Forelimb muscle (tissue), 1 donor: ENCODE data around the gene IDUA. TPM values are rescaled to one million over a fixed set of nuclear protein-coding genes. Genes with fewer than 3 reads are reported as not detected.

ENCODE experiments used
- DNase-seq: peaks from one replicate; pipeline ENCODE4 v3.0.0-alpha.2; 2013; ENCODE audit warnings: low read depth
- polyA plus RNA-seq: library from polyadenylated mRNA; unstranded; fragments of 120-200 nt; gene quantifications from one replicate; pipeline ENCODE4 v1.2.1, GENCODE V29; 2013; ENCODE audit not compliant: insufficient read length

The IDUA gene
- polyA plus RNA-seq, 1 donor: 13.9 TPM

DNA sequence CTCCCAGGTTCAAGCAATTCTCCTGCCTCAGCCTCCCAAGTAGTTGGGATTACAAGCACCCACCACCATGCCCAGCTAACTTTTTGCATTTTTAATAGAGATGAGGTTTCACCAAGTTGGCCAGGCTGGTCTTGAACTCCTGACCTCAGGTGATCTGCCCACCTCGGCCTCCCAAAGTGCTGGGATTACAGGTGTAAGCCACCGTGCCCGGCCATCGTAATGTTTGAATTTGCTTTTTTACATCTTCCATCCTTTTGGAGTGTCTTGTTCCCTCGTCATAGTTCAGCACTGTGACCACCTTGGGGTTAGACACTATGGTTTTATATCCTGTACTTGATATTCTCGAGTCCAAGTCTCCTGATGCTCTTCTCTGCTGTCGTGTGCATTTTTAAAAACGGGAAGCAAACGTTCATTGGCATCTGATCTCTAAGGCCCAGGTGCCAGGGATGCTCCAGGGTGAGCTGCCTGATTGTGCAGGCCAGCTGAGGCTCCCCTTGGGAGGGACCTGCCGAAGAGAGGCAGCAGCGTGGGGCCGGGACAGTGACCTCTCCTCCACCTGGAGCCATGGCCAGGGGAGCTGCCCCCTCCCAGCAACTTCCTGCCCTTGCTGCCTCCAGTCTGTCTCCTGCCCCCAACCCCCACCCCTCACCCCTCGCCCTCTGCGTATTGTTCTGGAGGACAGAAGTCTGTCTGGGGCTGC lies 30.2 kb upstream of the IDUA start:
- no peak for DNase-seq

DNA sequence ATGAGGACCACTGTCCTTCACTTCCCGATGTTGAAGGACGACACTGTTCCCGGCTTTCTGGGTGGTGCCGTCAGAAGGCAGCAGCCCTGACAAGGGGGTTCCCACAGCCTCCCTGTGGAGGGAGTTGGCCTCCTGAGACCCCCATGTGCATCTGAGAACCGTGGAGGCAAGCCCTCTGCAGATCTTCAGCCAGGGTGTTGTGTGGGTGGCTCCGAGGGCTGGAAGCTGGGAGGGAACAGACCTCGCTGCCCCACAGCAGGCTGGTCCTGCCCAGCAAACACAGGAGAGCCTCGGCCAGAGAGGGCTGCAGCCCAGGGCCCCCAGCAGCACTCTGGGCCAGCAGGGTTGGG lies 29.6 kb upstream of the IDUA start:
- DNase-seq: no peak

DNA sequence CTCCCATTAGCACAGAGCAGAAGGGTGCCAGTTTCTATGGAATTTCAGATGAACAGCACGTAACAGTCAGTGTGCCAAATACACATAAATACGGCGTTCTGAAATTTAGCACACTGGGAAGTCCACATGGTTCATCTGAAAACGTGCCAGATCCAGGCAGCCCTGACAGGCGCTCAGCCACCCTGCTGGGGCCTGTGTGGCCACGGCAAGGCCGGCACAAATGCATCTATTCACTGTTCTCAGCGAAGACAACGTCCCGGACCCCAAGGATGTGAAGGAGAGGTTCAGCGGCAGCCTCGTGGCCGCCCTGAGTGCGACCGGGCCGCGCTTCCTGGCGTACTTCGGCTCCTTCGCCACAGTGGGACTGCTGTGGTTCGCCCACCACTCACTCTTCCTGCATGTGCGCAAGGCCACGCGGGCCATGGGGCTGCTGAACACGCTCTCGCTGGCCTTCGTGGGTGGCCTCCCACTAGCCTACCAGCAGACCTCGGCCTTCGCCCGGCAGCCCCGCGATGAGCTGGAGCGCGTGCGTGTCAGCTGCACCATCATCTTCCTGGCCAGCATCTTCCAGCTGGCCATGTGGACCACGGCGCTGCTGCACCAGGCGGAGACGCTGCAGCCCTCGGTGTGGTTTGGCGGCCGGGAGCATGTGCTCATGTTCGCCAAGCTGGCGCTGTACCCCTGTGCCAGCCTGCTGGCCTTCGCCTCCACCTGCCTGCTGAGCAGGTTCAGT lies 29.1 kb upstream of the IDUA start:
- no peak for DNase-seq

DNA sequence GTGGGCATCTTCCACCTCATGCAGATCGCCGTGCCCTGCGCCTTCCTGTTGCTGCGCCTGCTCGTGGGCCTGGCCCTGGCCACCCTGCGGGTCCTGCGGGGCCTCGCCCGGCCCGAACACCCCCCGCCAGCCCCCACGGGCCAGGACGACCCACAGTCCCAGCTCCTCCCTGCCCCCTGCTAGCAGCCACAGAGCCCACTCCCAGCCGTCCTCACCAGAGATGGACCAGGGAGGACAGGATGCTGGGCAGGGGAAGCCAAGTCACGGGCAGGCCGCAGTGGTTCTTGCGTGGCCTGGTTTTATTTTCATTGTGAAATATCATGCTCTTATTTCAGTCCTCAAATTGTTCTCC lies 28.6 kb upstream of the IDUA start:
- no peak for DNase-seq

DNA sequence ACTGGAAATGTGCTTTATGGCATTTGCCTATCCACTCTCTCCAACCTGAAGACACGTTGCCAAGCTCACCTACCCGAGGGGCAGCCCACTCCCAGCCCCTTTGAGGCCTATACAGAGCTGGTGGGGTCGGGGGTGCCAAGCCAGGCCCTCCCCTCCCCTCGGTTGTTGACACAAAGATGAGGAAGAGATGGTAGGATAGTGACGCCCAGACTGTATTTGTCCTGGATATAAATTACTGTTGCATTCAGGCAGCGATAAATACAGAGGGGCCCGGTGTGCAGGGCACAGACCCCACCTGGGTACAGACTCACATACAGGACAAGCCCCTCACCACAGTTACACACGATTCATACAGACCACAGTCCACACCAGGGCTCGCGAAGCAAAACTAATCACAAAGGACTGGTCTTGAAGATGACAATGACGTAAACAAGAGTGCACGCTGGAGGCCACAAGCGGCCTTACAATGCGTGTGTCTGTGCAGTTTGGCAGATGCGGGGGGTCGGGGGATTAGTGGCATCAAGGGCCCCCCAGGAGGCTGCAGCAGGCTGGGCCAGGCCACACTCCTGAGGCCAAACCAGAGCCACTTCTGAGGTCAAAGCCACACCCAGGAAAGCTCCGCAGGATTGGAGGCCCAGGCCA lies 28.0 kb upstream of the IDUA start:
- DNase-seq: no peak

DNA sequence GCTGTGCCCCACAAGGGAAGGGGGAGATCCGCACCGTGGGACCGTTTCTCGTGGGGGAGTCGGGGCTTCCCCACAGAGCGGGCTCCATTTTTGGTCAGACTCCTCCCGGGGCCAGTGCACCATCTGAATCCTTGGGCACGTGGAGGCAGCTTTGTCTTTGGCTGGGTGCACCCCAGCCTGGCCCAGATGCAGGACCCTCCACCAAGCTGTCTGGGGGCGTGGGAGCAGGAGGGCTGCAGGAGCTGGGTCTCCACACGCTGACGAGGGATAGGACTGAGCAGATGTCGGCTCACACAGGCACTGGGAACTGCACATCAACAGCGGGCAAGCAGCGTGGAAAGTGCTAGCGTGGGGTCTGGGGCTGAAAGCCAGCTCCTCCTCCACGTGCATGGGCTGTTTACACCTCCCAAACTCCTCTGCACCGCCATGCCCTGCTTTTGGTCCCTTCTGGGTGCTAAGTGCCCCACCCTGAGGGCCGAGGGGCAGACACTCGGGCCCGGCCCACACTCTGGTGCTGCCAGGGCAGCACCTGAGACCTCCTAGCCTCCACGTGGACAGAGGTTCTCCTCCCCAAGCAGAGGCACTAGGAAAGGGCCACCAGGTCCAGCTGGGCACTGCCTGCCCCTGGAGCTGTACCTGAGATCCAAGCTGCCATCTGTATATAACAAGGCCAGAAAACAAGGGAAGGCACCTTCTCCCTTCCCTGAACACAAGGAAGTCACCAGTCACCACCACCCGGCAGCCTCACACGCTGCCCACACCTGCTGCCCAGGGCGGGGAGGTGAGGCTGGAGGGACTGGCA lies 27.3 kb upstream of the IDUA start:
- no peak for DNase-seq

DNA sequence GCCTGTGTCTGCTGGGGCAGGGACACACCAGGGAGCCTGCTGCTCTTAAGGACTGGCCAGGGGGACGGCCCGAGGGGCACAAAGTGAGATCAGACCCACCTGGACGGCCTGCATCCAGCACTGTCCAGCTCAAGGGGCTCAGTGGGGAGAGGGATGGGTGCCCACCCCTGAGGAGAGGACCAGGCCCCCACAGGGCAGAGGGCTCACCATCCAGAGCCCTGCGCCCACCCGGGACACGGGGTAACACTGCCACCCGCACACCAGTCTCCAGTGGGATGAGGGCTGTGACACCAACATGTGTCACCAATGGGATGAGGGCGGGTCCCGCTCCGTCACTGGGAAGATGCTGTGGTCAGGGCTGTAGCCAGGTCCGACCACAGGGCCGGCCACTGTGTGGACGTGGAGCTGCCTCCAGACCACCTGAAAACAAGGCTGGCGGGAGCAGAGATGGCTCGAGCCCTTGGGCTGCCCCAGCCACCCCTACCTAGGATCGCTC lies 26.7 kb upstream of the IDUA start:
- DNase-seq: no peak

DNA sequence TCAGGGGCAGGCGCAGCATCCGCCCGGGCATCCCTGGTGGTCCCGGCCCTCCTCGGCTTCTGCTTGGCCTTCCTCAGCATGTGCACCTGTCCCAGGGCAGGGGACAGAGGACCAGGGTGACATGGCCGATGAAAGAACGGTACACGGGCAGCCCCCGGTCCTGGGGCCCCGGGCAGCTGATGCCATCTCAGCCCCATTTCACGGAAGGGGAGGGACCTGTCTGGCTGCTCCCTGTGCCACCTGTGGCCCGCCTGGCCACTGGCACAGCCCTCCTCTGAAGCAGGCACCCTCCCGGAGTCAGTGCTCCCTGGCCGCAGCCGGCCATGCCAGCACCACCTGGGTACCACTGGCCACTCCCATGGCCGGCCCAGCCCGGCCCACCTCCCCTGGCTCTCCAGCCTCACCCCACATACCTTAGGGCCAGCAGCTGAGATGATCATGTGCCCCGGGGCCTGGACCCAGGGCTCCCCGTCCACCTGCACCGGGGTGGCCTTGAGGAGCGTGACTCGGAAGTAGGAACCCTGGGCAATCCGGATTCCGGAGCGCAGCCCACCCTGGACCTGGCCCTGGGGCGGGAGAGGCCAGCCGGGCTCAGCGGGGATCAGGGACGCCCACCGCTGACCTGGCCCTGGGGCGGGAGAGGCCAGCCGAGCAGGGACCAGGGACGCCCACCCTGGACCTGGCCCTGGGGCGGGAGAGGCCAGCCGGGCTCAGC lies 26.1 kb upstream of the IDUA start:
- no peak for DNase-seq

DNA sequence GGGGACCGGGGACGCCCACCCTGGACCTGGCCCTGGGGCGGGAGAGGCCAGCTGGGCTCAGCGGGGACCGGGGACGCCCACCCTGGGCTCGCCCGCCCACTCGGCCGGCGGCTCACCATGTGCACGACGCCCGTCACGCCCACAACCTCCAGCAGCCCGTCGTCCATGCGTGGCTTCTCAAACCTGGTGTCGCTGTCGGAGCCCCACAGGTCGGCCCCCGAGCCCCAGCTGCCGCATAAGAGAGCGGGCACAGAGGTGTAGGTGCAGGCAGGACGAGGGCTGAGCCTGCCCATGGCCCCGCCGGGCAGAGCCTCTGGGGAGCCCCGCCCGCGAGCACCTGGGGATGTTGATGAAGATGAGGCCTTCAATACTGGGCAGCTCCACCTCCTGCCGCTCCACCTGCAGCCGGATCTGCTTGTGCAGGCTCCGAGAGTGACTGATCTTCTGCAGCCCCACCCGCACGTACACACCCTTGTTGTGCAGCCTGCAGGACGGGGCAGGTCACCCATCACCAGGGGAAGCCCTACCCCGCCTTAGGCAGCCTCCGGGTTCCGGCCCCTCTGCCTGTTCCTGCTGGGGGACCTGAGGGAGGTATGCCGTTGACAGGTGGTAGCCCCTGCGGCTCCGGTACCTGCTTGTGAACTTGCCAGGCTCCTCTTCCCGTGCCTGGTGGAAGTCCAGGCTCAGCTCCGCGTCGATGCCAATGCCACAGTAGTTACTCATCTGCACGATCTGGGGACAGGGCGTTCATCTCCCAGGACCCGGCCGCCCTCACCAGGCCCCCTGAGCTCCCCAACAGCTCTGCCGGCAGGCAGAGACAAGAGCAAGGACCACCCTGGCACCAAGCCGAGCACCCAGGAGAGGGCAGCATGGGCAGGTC lies 25.3 kb upstream of the IDUA start:
- no peak for DNase-seq

DNA sequence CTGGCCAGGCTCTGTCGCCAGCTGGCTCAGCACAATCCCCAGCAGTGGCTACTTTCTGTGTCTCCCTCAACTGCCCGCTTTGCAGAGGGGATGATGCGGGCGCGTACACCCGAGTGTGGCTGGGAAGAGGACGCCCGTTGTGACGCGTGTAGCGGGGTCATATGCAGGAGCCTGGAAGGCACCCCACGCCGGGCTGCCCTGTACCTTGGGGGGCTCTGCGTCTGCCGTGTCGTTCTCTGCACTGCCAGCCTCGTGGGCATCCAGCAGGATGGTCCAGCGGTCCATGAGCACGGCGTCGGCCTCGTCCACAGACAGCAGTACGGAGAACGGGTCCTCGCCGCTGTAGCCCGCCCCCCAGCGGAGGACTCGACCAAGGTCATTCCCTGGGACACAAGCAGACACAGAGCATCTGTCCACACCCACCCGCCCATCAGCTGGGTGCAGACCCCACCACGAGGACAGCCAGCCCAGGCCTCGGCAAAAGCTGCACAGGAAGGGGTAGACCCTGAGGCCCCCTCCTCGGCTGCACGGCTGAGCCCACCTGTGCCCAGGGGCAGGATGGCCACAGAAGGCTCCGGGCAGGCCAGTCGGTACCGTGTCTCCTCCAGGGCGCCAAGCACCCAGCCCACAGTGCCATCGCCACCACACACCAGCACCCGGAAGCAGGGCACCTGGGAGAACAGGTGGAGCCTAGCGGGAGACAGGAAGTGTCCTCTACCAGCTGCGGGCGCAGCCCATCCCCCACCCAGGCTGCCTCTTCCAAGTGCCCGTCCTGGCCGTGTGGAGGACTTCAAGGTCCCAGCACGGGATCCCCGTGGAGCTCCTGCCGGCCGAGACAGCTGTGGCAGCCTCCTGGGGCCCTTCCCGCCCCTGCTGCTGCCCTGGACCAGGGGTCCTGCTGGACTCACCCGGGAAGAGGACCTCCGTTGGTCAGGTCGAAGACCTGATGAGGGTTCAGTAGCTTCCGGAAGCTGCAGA lies 24.3 kb upstream of the IDUA start:
- no peak for DNase-seq

DNA sequence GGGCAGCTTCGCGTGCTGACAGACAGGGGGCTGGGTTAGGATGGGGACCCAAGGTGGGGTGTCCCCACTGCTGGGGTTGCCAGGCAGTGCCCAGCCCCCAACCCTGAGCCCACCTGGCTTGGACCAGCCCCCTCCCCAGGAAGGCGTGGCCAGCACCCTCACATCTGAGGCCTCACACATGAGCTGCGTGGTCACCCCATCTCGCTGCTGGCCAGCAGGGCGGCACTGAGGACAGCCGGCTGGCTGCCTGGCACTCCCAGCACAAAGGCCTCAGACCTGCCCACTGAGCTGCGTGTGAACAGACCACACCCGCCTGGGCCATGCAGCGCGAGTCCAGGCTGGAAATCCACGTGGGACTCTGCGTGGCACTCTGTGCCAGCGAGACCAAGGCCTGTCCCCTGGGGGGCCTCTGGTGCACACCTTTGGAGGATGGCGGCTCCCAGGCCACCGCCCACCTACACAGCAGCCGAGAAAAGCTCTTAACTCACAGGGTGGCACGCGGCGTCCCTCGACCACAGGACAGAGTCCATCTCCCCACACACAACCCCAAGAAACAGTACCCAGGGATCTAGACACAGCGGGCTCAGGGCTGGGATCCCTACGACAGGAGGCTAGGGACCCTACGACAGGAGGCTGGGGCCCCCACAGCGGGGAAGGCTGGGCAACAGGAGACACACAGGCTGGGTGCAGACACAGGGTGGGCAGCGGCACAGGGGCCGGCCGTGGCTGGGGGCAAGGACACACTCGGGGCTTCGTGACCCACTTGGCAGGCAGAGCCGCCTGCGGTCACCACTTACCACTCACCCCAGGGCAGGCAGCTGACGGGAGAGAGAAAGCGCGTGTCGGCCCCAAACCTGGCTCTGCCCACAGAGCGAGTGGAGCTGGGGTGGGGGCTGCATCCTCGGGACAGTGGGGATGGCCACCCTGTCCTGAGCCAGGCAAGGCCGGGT lies 23.3 kb upstream of the IDUA start:
- DNase-seq: no peak

DNA sequence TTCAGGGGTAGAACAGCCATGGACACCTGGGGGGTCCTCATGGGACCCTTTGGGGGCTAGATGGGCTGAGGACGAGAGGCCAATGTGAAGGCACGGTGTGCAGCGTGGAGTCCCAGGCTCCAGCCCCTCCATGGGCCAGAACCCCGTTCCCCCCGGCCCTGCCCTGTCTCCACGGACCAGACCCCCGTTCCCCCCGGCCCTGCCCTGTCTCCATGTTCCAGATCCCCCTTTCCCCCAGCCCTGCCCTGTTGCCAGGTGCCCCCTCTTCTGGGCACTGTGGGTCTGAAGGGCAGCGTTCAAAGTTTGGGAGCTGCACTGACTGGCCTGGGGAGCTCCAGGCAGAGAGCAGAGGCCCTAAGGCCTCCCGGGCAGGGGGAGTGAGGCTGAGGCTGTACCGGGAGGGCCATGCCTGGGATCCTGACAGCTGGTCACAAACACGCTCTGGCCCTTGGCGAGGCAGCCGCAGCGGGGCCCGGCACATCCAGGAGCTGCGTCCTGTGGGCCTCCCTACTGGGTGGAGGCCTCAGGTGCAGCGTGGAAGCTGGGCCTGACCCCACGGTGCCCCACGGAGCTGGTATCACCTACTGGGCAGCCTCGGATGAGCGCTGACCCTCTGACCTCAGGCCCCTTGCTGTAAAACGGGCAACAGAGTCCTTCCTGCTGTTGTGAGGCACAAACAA lies 22.4 kb upstream of the IDUA start:
- no peak for DNase-seq

DNA sequence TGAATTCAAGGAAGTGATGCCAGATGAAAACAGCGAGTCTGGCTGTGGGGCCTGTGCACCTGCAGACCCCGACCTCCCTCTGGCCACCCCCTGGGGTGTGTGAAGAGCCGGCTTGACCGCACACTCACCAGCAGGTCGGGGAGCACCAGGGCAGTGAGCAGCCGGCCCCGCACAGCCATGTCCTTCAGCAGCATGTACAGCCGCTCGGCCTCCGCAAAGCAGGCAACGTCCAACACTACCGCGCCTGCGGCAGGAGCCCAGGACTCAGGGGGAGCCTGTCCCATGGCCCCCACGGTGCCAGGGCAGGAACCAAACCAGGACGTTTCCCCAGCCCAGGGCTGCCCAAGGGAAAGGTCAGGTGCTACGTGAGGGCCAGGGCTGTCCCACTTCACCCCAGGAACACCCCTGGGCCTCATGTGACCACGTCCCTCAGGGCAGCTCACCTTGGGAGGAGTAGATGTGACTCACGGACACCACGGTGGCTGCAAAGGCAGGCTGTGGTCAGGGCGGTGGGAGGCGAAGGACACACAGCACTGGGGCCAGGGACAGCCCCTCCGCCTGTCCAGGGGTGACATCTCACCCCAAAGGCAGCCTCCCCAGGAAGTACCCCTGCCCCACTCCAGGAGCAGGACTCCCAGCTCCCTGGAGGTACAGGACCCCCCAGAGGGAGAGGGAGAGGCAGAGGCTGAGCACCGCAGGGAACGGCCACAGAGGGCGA lies 21.6 kb upstream of the IDUA start:
- no peak for DNase-seq

DNA sequence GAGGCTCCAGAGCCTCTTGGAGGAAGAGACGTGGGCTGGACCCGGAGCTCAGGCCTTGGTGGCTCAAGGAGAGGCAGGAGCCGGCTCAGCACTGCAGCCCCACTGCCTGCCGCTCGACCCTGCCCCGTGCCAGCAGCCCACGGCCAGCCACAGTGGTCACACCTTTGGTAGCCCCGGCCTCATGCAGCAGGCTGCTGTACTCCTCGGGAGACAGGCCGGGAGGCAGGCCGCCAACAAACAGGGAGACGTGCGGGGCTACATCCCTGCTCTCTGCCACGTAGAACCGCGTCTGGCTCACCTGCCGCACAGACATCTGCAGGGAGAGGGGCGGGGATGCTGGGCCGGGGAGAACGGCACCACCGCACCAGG lies 21.1 kb upstream of the IDUA start:
- no peak for DNase-seq

DNA sequence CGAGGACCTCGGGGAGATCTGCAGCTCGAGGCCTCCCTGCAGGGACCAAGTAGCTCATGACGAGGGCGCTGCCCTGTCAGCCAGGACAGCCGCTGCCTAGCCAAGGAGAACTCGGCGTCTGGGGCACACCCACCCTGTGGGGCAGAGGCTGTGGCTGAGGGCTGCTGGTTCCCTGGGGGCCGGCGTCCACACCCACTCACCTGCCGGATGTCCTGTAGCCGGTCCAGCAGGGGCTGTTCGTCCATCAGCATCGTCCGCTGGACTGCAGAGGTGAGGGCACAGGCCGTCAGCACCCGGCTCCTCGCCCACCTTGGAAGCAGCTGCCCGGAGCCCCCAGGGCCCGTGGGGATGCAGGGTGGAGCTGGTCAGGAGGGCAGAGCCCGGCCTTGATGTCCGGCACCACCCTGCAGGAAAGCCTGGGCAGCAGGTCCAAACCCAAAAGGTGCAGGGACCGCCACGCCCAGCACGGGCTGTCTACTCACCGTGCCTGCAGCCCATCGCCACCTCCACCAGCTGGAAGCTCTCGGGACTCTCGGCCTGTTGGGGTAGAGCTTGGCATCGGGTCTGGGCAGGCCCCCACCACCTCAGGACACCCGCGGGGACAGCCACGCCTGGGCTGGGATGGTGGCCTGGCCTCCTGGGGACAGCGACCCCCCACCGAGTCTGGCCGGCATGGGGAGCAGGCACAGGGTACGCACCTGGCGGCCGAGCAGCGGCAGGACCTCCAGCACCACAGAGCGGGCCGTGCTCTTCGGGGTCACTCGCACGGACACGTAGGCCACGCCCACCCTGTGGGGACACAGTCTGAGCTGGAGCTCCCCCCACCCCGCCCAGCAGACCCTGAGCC lies 20.4 kb upstream of the IDUA start:
- no peak for DNase-seq
